ENCODE results near the gene MPLKIP. TPM values are rescaled to one million over a fixed set of nuclear protein-coding genes. Genes with fewer than 3 reads are reported as not detected.

MPLKIP gene
- total and polyA plus RNA-seq, 4 donors = 20.5 to 45.0 (median 31.7) TPM

DNA sequence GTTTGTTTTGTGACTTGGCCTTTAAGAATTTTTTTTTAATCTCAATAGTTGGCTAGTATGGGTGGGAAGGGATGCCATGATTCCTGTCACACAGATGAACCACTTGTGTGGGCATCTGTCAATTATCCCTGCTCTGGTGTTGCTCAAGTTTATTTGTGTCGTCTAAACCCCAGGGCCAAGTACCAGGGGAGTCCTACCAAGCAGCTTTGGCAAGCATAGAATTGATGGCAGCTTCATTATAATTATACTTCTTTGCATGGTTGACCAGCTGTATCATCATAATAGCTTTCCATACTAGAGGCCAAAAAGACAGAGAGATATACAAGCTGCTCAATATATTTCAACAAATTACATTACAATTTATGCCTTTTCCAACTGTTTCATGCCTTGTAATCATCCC, 30.8 kb upstream of the MPLKIP start:
- 81% methylated on average over 1 of the region's 1 CpG for WGBS
- no peaks in the 10 kb centered on the region for H3K36me3 ChIP-seq (ENCODE audit: control insufficient read depth in 4 of 4, insufficient read depth in 3 of 4, low read depth in 1 of 4, low read length in 3 of 4)
- DNase-seq (ENCODE audit: low spot score) = no peak

GRCh38 chr7:40162516-40162915, 28.1 kb upstream of the MPLKIP start:
- no peak overlapping the region for H3K9ac ChIP-seq (ENCODE audit: low read depth in 1 of 2, low read length in 2 of 2)
- H3K4me1 ChIP-seq (ENCODE audit: control insufficient read depth in 4 of 4, insufficient read depth in 4 of 4, low read length in 3 of 4) = no peaks in the 10 kb centered on the region
- no peaks in the 10 kb centered on the region for H3K9me3 ChIP-seq (ENCODE audit: control insufficient read depth in 4 of 4, low read length in 3 of 4)
- 95% methylated on average over 2 of the region's 2 CpGs for WGBS
- no peaks in the 10 kb centered on the region for H3K27me3 ChIP-seq (ENCODE audit: control insufficient read depth in 4 of 4, insufficient read depth in 4 of 4, low read length in 3 of 4)
- TF ChIP-seq, protein P1, sequence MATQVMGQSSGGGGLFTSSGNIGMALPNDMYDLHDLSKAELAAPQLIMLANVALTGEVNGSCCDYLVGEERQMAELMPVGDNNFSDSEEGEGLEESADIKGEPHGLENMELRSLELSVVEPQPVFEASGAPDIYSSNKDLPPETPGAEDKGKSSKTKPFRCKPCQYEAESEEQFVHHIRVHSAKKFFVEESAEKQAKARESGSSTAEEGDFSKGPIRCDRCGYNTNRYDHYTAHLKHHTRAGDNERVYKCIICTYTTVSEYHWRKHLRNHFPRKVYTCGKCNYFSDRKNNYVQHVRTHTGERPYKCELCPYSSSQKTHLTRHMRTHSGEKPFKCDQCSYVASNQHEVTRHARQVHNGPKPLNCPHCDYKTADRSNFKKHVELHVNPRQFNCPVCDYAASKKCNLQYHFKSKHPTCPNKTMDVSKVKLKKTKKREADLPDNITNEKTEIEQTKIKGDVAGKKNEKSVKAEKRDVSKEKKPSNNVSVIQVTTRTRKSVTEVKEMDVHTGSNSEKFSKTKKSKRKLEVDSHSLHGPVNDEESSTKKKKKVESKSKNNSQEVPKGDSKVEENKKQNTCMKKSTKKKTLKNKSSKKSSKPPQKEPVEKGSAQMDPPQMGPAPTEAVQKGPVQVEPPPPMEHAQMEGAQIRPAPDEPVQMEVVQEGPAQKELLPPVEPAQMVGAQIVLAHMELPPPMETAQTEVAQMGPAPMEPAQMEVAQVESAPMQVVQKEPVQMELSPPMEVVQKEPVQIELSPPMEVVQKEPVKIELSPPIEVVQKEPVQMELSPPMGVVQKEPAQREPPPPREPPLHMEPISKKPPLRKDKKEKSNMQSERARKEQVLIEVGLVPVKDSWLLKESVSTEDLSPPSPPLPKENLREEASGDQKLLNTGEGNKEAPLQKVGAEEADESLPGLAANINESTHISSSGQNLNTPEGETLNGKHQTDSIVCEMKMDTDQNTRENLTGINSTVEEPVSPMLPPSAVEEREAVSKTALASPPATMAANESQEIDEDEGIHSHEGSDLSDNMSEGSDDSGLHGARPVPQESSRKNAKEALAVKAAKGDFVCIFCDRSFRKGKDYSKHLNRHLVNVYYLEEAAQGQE (IDR thresholded peaks at IDR 0.05) = no peak
- TF ChIP-seq HNF4G (IDR thresholded peaks at IDR 0.05) = no peak
- no peak for TF ChIP-seq RAD21 (IDR thresholded peaks at IDR 0.05)
- TF ChIP-seq, protein P2, sequence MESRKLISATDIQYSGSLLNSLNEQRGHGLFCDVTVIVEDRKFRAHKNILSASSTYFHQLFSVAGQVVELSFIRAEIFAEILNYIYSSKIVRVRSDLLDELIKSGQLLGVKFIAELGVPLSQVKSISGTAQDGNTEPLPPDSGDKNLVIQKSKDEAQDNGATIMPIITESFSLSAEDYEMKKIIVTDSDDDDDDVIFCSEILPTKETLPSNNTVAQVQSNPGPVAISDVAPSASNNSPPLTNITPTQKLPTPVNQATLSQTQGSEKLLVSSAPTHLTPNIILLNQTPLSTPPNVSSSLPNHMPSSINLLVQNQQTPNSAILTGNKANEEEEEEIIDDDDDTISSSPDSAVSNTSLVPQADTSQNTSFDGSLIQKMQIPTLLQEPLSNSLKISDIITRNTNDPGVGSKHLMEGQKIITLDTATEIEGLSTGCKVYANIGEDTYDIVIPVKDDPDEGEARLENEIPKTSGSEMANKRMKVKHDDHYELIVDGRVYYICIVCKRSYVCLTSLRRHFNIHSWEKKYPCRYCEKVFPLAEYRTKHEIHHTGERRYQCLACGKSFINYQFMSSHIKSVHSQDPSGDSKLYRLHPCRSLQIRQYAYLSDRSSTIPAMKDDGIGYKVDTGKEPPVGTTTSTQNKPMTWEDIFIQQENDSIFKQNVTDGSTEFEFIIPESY (IDR thresholded peaks at IDR 0.05) = no peak
- TF ChIP-seq FOXA2 (IDR thresholded peaks at IDR 0.05) = no peak
- no peak for TF ChIP-seq JUND (IDR thresholded peaks at IDR 0.05)
- no peak for TF ChIP-seq HNF4A (conservative IDR thresholded peaks at IDR 0.05)
- no peak for TF ChIP-seq MAX (IDR thresholded peaks at IDR 0.05)
- TF ChIP-seq, protein P3, sequence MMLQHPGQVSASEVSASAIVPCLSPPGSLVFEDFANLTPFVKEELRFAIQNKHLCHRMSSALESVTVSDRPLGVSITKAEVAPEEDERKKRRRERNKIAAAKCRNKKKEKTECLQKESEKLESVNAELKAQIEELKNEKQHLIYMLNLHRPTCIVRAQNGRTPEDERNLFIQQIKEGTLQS (IDR thresholded peaks at IDR 0.05) = no peak
- TF ChIP-seq CTCF (IDR thresholded peaks at IDR 0.05; ENCODE audit: low read depth, low read length, missing input control) = no peak
- TF ChIP-seq SP1 (IDR thresholded peaks at IDR 0.05) = no peak
- TF ChIP-seq TAF1 (conservative IDR thresholded peaks at IDR 0.05) = no peak
- TF ChIP-seq NR2F2 (IDR thresholded peaks at IDR 0.05) = no peak
- no peak for DNase-seq (ENCODE audit: low spot score)
- no peak overlapping the region for H3K4me3 ChIP-seq (ENCODE audit: low read depth in 1 of 3, low read length in 3 of 3)
- no peak overlapping the region for H3K27ac ChIP-seq (ENCODE audit: low read depth in 1 of 2, low read length in 2 of 2)
- H3K36me3 ChIP-seq (ENCODE audit: control insufficient read depth in 4 of 4, insufficient read depth in 3 of 4, low read depth in 1 of 4, low read length in 3 of 4) = no peaks in the 10 kb centered on the region

More for the DNA sequence above, 30.8 kb upstream of the MPLKIP start:
- TF ChIP-seq MAX (IDR thresholded peaks at IDR 0.05) (no peak), FOXA1 (IDR thresholded peaks at IDR 0.05) (no peak), SP1 (IDR thresholded peaks at IDR 0.05) (no peak), HNF4G (IDR thresholded peaks at IDR 0.05) (no peak), RAD21 (IDR thresholded peaks at IDR 0.05) (no peak), CTCF (IDR thresholded peaks at IDR 0.05; ENCODE audit: low read depth, low read length, missing input control) (no peak), EGR1 (IDR thresholded peaks at IDR 0.05; ENCODE audit: low read depth in 2 of 2) (no peak), RXRA (IDR thresholded peaks at IDR 0.05) (no peak), GABPA (IDR thresholded peaks at IDR 0.05 in 1 of 2, conservative IDR thresholded peaks at IDR 0.05 in 1 of 2) (no peak), FOXA2 (IDR thresholded peaks at IDR 0.05) (no peak), TAF1 (conservative IDR thresholded peaks at IDR 0.05) (no peak)
- TF ChIP-seq, protein P3 (IDR thresholded peaks at IDR 0.05) = no peak
- no peak overlapping the region for H3K4me3 ChIP-seq (ENCODE audit: low read depth in 1 of 3, low read length in 3 of 3)
- H3K9ac ChIP-seq (ENCODE audit: low read depth in 1 of 2, low read length in 2 of 2) = no peak overlapping the region
- no peaks in the 10 kb centered on the region for H3K27me3 ChIP-seq (ENCODE audit: control insufficient read depth in 4 of 4, insufficient read depth in 4 of 4, low read length in 3 of 4)
- no peak overlapping the region for H3K27ac ChIP-seq (ENCODE audit: low read depth in 1 of 2, low read length in 2 of 2)
- H3K4me1 ChIP-seq (ENCODE audit: control insufficient read depth in 4 of 4, insufficient read depth in 4 of 4, low read length in 3 of 4) = no peaks in the 10 kb centered on the region
- H3K9me3 ChIP-seq (ENCODE audit: control insufficient read depth in 4 of 4, low read length in 3 of 4) = no peaks in the 10 kb centered on the region
